HG02973 (cell line): ENCODE results near the gene FTSJ1.
"Not testable (repeated sequence)": the region's sequence is repeated elsewhere in the genome, so short reads cannot be mapped to it uniquely, and the experiment has no call there.

Source experiments
- ATAC-seq: cut with Tn5 transposase; IDR thresholded peaks from one replicate; pipeline ENCODE4 v1.9.1; 2021; ENCODE audit warnings: moderate library complexity; ENCODE audit not compliant: unreplicated experiment

The FTSJ1 gene

GRCh38 chrX:48492293-48492910, 16.4 kb downstream of the FTSJ1 start:
- no peak for ATAC-seq

GRCh38 chrX:48493890-48494364, 17.9 kb downstream of the FTSJ1 start:
- ATAC-seq = no peak

GRCh38 chrX:48496660-48497059, 20.7 kb downstream of the FTSJ1 start:
- ATAC-seq = no peak

GRCh38 chrX:48497871-48498270, 21.9 kb downstream of the FTSJ1 start:
- no peak for ATAC-seq

- no peak for ATAC-seq
Measured at GRCh38 chrX:48498374-48498809, 22.4 kb downstream of the FTSJ1 start.

GRCh38 chrX:48504261-48504660, 28.3 kb downstream of the FTSJ1 start:
- no peak for ATAC-seq

GRCh38 chrX:48505481-48505880, 29.5 kb downstream of the FTSJ1 start:
- ATAC-seq = no peak

GRCh38 chrX:48507246-48507645, 31.2 kb downstream of the FTSJ1 start:
- ATAC-seq = no peak

GRCh38 chrX:48508400-48509244, 32.6 kb downstream of the FTSJ1 start, which contains the start of gene PORCN:
Gene PORCN (plus strand): TSS chrX:48508992. CDS start chrX:48509821, 829 bp downstream.
- ATAC-seq = peak; percentile 71

- no peak for ATAC-seq
Measured at GRCh38 chrX:48509245-48509590, 33.2 kb downstream of the FTSJ1 start.

GRCh38 chrX:48509619-48510018, 33.6 kb downstream of the FTSJ1 start:
- no peak for ATAC-seq

- ATAC-seq = no peak
Measured at GRCh38 chrX:48511560-48511959, 35.6 kb downstream of the FTSJ1 start.

GRCh38 chrX:48512371-48512935, 36.5 kb downstream of the FTSJ1 start:
- no peak for ATAC-seq

GRCh38 chrX:48513670-48514069, 37.7 kb downstream of the FTSJ1 start:
- ATAC-seq = no peak

- no peak for ATAC-seq
Measured at GRCh38 chrX:48514126-48514806, 38.3 kb downstream of the FTSJ1 start.

- no peak for ATAC-seq
Measured at GRCh38 chrX:48514868-48515460, 39.0 kb downstream of the FTSJ1 start.

- no peak for ATAC-seq
Measured at GRCh38 chrX:48515842-48516241, 39.8 kb downstream of the FTSJ1 start.

GRCh38 chrX:48516285-48516684, 40.3 kb downstream of the FTSJ1 start:
- no peak for ATAC-seq

- no peak for ATAC-seq
Measured at GRCh38 chrX:48516987-48517386, 41.0 kb downstream of the FTSJ1 start.

GRCh38 chrX:48519481-48519880, 43.5 kb downstream of the FTSJ1 start:
- ATAC-seq = not testable (repeated sequence)

- ATAC-seq = no peak
Measured at GRCh38 chrX:48520455-48520854, 44.5 kb downstream of the FTSJ1 start.
